ENCODE measurements around the gene GRIP2. TPM values are rescaled to one million over a fixed set of nuclear protein-coding genes. Genes with fewer than 3 reads are reported as not detected.

GRIP2 gene
- total and polyA plus RNA-seq, 10 donors, result 0.15 to 3.7 (median 1.2) TPM

DNA sequence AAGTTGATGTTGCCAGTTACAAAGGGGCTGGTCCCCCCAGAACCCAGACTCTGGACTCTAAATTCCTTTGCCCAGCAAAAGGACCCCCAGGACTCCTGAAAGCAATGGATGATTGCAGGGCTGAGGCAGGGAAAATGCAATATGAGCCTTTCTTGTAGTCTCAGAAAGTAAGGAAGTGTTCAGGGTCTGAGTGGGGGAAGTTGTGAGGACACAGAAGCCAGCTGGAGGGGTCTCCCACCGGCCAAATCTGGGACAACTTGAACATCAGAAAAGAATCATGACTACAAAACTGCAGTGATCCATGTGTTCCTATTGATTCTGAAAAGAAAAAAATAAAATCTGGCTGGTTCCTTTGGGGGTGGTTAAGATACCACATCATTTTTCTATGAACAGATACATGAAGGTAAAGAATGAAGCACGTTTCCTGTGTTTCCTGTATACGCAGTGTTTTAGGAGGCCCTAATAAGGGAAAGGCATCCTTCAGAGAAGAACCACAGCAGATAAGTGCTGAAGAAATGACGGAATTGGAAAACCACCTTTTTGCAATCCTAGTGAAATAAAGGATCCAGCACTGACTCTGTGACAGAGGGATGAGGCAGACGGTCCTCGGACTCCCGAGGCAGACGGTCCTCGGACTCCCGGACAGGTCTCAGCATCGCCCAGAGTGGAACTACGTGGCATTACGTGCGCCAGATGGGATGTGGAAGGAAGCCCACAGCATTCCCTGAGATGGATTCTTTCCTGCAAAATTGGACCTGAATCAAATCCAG, 22.2 kb upstream of the GRIP2 start:
- peaks cover 0 to 54% (median 0%) of the 10 kb centered on the region in 7 donors for H3K27me3 ChIP-seq (replicated peaks in 1 of 7)
- intact Hi-C loops (cut with DNase I; ENCODE audit: low total_unique reads), result no loop called here
- no peak for DNase-seq
- H3K4me1 ChIP-seq, result no peaks in the 10 kb centered on the region
- WGBS, 5 donors, result 45 to 52% (median 47%) methylated on average over 13 to 14 of the region's 14 CpGs
- no peak overlapping the region for H3K27ac ChIP-seq
- TF ChIP-seq, protein P1, sequence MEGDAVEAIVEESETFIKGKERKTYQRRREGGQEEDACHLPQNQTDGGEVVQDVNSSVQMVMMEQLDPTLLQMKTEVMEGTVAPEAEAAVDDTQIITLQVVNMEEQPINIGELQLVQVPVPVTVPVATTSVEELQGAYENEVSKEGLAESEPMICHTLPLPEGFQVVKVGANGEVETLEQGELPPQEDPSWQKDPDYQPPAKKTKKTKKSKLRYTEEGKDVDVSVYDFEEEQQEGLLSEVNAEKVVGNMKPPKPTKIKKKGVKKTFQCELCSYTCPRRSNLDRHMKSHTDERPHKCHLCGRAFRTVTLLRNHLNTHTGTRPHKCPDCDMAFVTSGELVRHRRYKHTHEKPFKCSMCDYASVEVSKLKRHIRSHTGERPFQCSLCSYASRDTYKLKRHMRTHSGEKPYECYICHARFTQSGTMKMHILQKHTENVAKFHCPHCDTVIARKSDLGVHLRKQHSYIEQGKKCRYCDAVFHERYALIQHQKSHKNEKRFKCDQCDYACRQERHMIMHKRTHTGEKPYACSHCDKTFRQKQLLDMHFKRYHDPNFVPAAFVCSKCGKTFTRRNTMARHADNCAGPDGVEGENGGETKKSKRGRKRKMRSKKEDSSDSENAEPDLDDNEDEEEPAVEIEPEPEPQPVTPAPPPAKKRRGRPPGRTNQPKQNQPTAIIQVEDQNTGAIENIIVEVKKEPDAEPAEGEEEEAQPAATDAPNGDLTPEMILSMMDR (IDR thresholded peaks at IDR 0.05 in 8 of 11, conservative IDR thresholded peaks at IDR 0.05 in 3 of 11), result no peak
- TF ChIP-seq POLR2A (IDR thresholded peaks at IDR 0.05), result no peak
- no peak for TF ChIP-seq POLR2AphosphoS5 (IDR thresholded peaks at IDR 0.05)
- no peak overlapping the region for H3K4me3 ChIP-seq
- H3K36me3 ChIP-seq, result no peaks in the 10 kb centered on the region
- no peaks in the 10 kb centered on the region for H3K9me3 ChIP-seq

DNA sequence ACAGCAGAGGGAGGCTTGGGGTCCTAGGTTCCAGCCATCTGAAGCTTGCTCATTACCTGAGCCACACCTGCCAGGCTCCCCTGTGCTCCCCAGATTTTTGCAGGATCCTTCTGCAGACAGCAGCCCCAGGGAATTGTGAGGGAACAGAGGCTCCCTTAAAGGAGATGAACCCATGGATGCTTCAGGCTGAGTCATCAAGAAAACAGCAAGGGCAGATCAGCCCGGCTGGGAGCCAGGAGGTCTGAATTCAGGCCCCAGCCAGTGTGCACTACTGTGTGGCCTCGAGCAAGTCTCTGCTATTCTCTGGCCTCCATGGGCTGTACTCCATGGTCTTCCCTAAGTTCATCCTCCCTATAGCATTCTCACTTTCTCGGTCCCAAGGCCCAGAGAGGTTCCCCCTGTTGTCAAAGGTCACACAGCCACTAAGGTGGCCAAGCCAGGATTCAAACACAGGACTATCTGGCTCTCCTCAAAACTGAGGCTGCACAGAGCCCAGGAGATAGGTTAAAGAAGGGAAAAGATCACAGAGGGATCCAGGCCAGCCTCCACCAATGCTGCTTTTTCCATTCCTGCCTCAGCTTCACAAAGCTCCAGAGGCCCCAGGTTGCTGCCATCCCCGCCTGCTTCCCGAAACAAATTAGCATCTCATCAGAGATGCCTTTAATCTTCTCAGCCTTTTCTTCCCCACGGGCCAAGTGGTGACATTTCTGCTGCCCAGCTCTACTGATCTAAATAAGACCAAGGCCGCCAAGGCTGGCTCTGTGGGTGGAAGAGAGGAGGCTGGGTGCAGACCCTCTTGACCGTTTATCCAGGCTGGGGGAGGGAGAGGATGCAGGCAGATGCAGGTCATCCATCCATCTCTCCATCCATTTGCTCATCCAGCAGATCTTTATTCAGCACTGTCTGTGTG, 21.2 kb upstream of the GRIP2 start:
- 66 to 82% (median 73%) methylated on average over 8 of the region's 8 CpGs for WGBS, 5 donors
- DNase-seq, result no peak

DNA sequence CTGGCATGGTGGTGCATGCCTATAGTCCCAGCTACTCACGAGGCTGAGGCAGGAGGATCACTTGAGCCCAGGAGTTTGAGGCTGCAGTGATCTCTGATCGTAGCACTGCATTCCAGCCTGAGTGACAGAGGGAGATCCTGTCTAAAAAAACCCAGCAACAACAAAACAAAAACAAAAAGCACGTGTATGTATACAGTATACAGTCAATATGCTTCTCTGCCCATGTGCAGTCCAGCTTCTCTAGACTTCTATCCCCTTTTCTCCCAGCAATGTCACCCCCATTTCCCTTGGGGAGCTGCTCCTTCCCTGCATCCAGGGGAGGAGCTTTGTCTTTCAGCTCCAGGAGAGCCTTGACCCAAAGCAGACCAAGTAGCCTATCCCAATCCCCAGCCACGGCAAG, 20.0 kb upstream of the GRIP2 start:
- intact Hi-C loops (cut with DNase I; ENCODE audit: low total_unique reads), result no loop called here

More for the DNA sequence above, 21.2 kb upstream of the GRIP2 start:
- intact Hi-C loops (cut with DNase I; ENCODE audit: low total_unique reads), result no loop called here
- no peaks in the 10 kb centered on the region for H3K9me3 ChIP-seq
- no peak overlapping the region for H3K4me3 ChIP-seq
- TF ChIP-seq POLR2A (IDR thresholded peaks at IDR 0.05) (no peak), POLR2AphosphoS5 (IDR thresholded peaks at IDR 0.05) (no peak)
- TF ChIP-seq, protein P1 (IDR thresholded peaks at IDR 0.05 in 8 of 11, conservative IDR thresholded peaks at IDR 0.05 in 3 of 11), result no peak
- H3K36me3 ChIP-seq, result no peaks in the 10 kb centered on the region
- no peak overlapping the region for H3K27ac ChIP-seq
- peaks cover 0 to 2% (median 0%) of the 10 kb centered on the region in 6 donors for H3K4me1 ChIP-seq
- peaks cover 0 to 59% (median 0%) of the 10 kb centered on the region in 7 donors for H3K27me3 ChIP-seq (replicated peaks in 1 of 7)

More for the DNA sequence above, 20.0 kb upstream of the GRIP2 start:
- no peaks in the 10 kb centered on the region for H3K36me3 ChIP-seq
- no peak overlapping the region for H3K4me3 ChIP-seq
- no peak overlapping the region for H3K27ac ChIP-seq
- TF ChIP-seq POLR2A (IDR thresholded peaks at IDR 0.05) (no peak), POLR2AphosphoS5 (IDR thresholded peaks at IDR 0.05) (no peak)
- TF ChIP-seq, protein P1 (IDR thresholded peaks at IDR 0.05 in 8 of 11, conservative IDR thresholded peaks at IDR 0.05 in 3 of 11), result no peak
- 51 to 79% (median 70%) methylated on average over 4 of the region's 4 CpGs for WGBS, 5 donors
- no peak for DNase-seq
- peaks cover 0 to 62% (median 0%) of the 10 kb centered on the region in 7 donors for H3K27me3 ChIP-seq (replicated peaks in 1 of 7)
- no peaks in the 10 kb centered on the region for H3K9me3 ChIP-seq
- peaks cover 0 to 13% (median 5%) of the 10 kb centered on the region in 6 donors for H3K4me1 ChIP-seq

All from spleen (tissue), 11 donors.